Measurements from ENCODE around the gene TFE3. TPM values are rescaled to one million over a fixed set of nuclear protein-coding genes. Genes with fewer than 3 reads are reported as not detected.
A peak's percentile ranks its signal among the peaks of the same experiment; 100 is the strongest.

Gene TFE3
- total RNA-seq, 1 experiment from 2014 or later, result 56.8 TPM

- intact Hi-C loops (cut with micrococcal nuclease; ENCODE audit: unreplicated experiment), result no loop called here
- ChIA-PET POLR2A (ENCODE audit: low non-redundant PET) (no interaction called here), CTCF (no interaction called here)
- Histone ChIP-seq H3K9me3 (ENCODE audit: low read depth, low read length, poor library complexity, severe bottlenecking) (no peaks in the 10 kb centered on the region), H3K4me1 (ENCODE audit: insufficient read depth, low read length, poor library complexity, severe bottlenecking) (peaks cover 7% of the 10 kb centered on the region), H3K27ac (ENCODE audit: low read depth, low read length, poor library complexity, severe bottlenecking) (no peak overlapping the region), H3K36me3 (ENCODE audit: insufficient read depth, low read length, poor library complexity, severe bottlenecking) (peaks cover 3% of the 10 kb centered on the region), H3K27me3 (replicated peaks; ENCODE audit: insufficient read depth, low read depth, low read length, poor library complexity) (no peaks in the 10 kb centered on the region), H3K4me3 (ENCODE audit: low read depth, low read length, poor library complexity, severe bottlenecking) (peak overlapping the region; percentile 73)
- TF ChIP-seq EZH2 (IDR thresholded peaks at IDR 0.05; ENCODE audit: borderline replicate concordance, low read depth, low read length, poor library complexity, severe bottlenecking) (no peak), CTCF (conservative IDR thresholded peaks at IDR 0.05; ENCODE audit: low read depth, low read length) (no peak)
- BruUV-seq (replicated peaks), result no TSS peak
- DNase-seq (ENCODE audit: low spot score), result no peak
Measured at GRCh38 chrX:49071877-49072711, 28.9 kb upstream of the TFE3 start.

- intact Hi-C loops (cut with micrococcal nuclease; ENCODE audit: unreplicated experiment), result no loop called here
- no TSS peak for BruUV-seq (replicated peaks)
- ChIA-PET CTCF (no interaction called here), POLR2A (ENCODE audit: low non-redundant PET) (no interaction called here)
- Histone ChIP-seq H3K27ac (ENCODE audit: low read depth, low read length, poor library complexity, severe bottlenecking) (no peak overlapping the region), H3K36me3 (ENCODE audit: insufficient read depth, low read length, poor library complexity, severe bottlenecking) (peaks cover 3% of the 10 kb centered on the region), H3K27me3 (replicated peaks; ENCODE audit: insufficient read depth, low read depth, low read length, poor library complexity) (no peaks in the 10 kb centered on the region), H3K4me3 (ENCODE audit: low read depth, low read length, poor library complexity, severe bottlenecking) (no peak overlapping the region), H3K4me1 (ENCODE audit: insufficient read depth, low read length, poor library complexity, severe bottlenecking) (peaks cover 7% of the 10 kb centered on the region), H3K9me3 (ENCODE audit: low read depth, low read length, poor library complexity, severe bottlenecking) (no peaks in the 10 kb centered on the region)
- TF ChIP-seq CTCF (conservative IDR thresholded peaks at IDR 0.05; ENCODE audit: low read depth, low read length), result no peak
- TF ChIP-seq EZH2 (IDR thresholded peaks at IDR 0.05; ENCODE audit: borderline replicate concordance, low read depth, low read length, poor library complexity, severe bottlenecking), result no peak
- DNase-seq (ENCODE audit: low spot score), result no peak
Measured at GRCh38 chrX:49070988-49071387, 27.8 kb upstream of the TFE3 start.

GRCh38 chrX:49069038-49069437 lies 25.9 kb upstream of the TFE3 start:
- intact Hi-C loops (cut with micrococcal nuclease; ENCODE audit: unreplicated experiment), result no loop called here
- TF ChIP-seq EZH2 (IDR thresholded peaks at IDR 0.05; ENCODE audit: borderline replicate concordance, low read depth, low read length, poor library complexity, severe bottlenecking) (no peak), CTCF (conservative IDR thresholded peaks at IDR 0.05; ENCODE audit: low read depth, low read length) (no peak)
- Histone ChIP-seq H3K4me3 (ENCODE audit: low read depth, low read length, poor library complexity, severe bottlenecking) (no peak overlapping the region), H3K4me1 (ENCODE audit: insufficient read depth, low read length, poor library complexity, severe bottlenecking) (peaks cover 7% of the 10 kb centered on the region), H3K27ac (ENCODE audit: low read depth, low read length, poor library complexity, severe bottlenecking) (no peak overlapping the region), H3K36me3 (ENCODE audit: insufficient read depth, low read length, poor library complexity, severe bottlenecking) (no peaks in the 10 kb centered on the region), H3K9me3 (ENCODE audit: low read depth, low read length, poor library complexity, severe bottlenecking) (no peaks in the 10 kb centered on the region), H3K27me3 (replicated peaks; ENCODE audit: insufficient read depth, low read depth, low read length, poor library complexity) (no peaks in the 10 kb centered on the region)
- no peak for DNase-seq (ENCODE audit: low spot score)
- BruUV-seq (replicated peaks), result no TSS peak
- ChIA-PET CTCF (no interaction called here), POLR2A (ENCODE audit: low non-redundant PET) (interaction anchor here (1.0 kb wide), 1 partner anchor 17 kb away, joined by 3 read pairs; no protein-coding TSS in a partner anchor)
